ENCODE results near the gene EXOSC3. TPM values are rescaled to one million over a fixed set of nuclear protein-coding genes. Genes with fewer than 3 reads are reported as not detected.

Gene EXOSC3
- total RNA-seq, 5 donors from 2014 or later (not counting 1 experiment from before 2014, with no cell fraction given): 40.0 to 64.2 (median 59.2) TPM

DNA sequence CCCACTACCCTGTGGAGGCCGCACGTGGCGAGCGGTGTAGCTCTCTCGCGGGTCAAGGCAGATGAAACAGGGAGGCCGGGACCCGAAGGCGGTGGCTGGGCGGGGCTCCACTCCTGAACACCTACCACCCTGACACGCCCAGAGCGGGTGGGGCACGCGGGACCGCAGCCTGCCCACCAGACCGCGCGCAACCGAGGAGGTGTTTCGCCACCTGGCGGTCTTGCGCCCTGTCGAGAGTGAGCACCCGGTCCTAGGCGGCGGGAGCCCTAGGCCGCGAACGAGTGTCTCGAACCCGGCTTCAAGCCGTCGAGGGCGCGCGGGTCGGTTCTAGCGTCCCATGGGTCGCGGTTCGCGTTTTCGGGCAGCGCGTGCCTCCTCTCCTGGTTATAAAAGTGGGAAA is 2.2 kb upstream of the EXOSC3 start:
- H3K4me1 Mint-ChIP-seq: peaks cover 34 to 37% (median 35%) of the 10 kb centered on the region in 3 donors
- H3K9me3 Mint-ChIP-seq: no peaks in the 10 kb centered on the region
- no peak for DNase-seq
- no peak overlapping the region for H3K27ac ChIP-seq (ENCODE audit: low read length)
- POLR2A ChIA-PET: no interaction called here
- peaks cover 15% of the 10 kb centered on the region for H3K36me3 Mint-ChIP-seq
- no peaks in the 10 kb centered on the region for H3K27me3 Mint-ChIP-seq
- no peak overlapping the region for H3K4me3 ChIP-seq (ENCODE audit: control insufficient read depth in 1 of 2, extremely low read depth in 1 of 2, low read length in 1 of 2)
- H3K9me3 ChIP-seq: no peaks in the 10 kb centered on the region
- peaks cover 16 to 18% of the 10 kb centered on the region in 2 experiments for H3K4me1 ChIP-seq (ENCODE audit: control insufficient read depth in 1 of 2, extremely low read depth in 1 of 2, insufficient read depth in 2 of 2, low read length in 2 of 2)
- no peak for ATAC-seq (replicated peaks in 1 of 4)
- H3K27me3 ChIP-seq (replicated peaks in 1 of 2; ENCODE audit: control insufficient read depth in 2 of 2, extremely low read depth in 1 of 2, insufficient read depth in 2 of 2, low read length in 1 of 2): no peaks in the 10 kb centered on the region
- CTCF ChIA-PET: no interaction called here
- WGBS (ENCODE audit: insufficient coverage): 77% methylated on average over 32 of the region's 45 CpGs
- H3K27ac Mint-ChIP-seq: no peak overlapping the region
- peaks cover 0 to 16% of the 10 kb centered on the region in 2 donors for H3K36me3 ChIP-seq (ENCODE audit: control insufficient read depth in 2 of 2, extremely low read depth in 1 of 2, insufficient read depth in 1 of 2, low read length in 1 of 2)
- H3K4me3 Mint-ChIP-seq: no peak overlapping the region

DNA sequence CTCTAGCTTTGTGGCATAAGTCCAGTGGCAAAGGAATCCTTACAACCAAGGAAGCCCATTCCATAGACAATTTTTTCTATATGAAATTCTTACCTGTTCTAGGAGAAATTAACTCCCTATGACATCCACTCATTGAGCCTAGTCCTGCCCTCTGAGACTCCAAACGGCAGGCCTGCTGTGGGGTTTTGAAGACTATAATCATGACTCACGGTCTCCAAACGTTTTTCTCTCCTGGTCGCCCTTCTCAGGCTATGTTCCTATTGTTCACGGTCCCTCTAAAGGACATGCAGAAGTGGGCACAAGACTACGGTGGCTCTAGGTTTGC is 611 bp downstream of the EXOSC3 start:
- H3K4me3 ChIP-seq (ENCODE audit: control insufficient read depth in 1 of 2, extremely low read depth in 1 of 2, low read length in 1 of 2): peak overlapping the region; percentile 86 to 97
- ChIA-PET POLR2A (interaction anchor here (0.5 to 1.2 kb wide), 4 partner anchors 9 to 1604 kb away, joined by 3 to 4 read pairs (median 4); partner anchors contain the start of gene DCAF10 (in 1 of the 2)), CTCF (no interaction called here)
- peaks cover 0 to 39% of the 10 kb centered on the region in 2 donors for H3K36me3 ChIP-seq (ENCODE audit: control insufficient read depth in 2 of 2, extremely low read depth in 1 of 2, insufficient read depth in 1 of 2, low read length in 1 of 2)
- Mint-ChIP-seq H3K4me3 (peak overlapping the region; percentile 97 to 100 (median 97)), H3K9me3 (no peaks in the 10 kb centered on the region), H3K36me3 (peaks cover 23% of the 10 kb centered on the region), H3K27me3 (no peaks in the 10 kb centered on the region), H3K27ac (peak overlapping the region; percentile 95 to 96), H3K4me1 (peaks cover 44 to 47% (median 47%) of the 10 kb centered on the region in 3 donors)
- WGBS (ENCODE audit: insufficient coverage): 6% methylated on average over 5 of the region's 6 CpGs
- ATAC-seq (replicated peaks in 1 of 4) (peak in 1 of 4 experiments; percentile 2), DNase-seq (peak in 1 of 35 experiments; percentile 1)
- peak overlapping the region; percentile 75 for H3K27ac ChIP-seq (ENCODE audit: low read length)
- no peaks in the 10 kb centered on the region for H3K27me3 ChIP-seq (replicated peaks in 1 of 2; ENCODE audit: control insufficient read depth in 2 of 2, extremely low read depth in 1 of 2, insufficient read depth in 2 of 2, low read length in 1 of 2)
- no peaks in the 10 kb centered on the region for H3K9me3 ChIP-seq
- peaks cover 16 to 18% of the 10 kb centered on the region in 2 experiments for H3K4me1 ChIP-seq (ENCODE audit: control insufficient read depth in 1 of 2, extremely low read depth in 1 of 2, insufficient read depth in 2 of 2, low read length in 2 of 2)

- CTCF ChIA-PET: interaction anchor here in 1 of 2 donors (0.7 kb wide), 1 partner anchor 127 kb away, joined by 3 read pairs; no protein-coding TSS in a partner anchor
- Histone ChIP-seq H3K4me3 (ENCODE audit: control insufficient read depth in 1 of 2, extremely low read depth in 1 of 2, low read length in 1 of 2) (no peak overlapping the region), H3K27me3 (replicated peaks in 1 of 2; ENCODE audit: control insufficient read depth in 2 of 2, extremely low read depth in 1 of 2, insufficient read depth in 2 of 2, low read length in 1 of 2) (no peaks in the 10 kb centered on the region), H3K4me1 (ENCODE audit: control insufficient read depth in 1 of 2, extremely low read depth in 1 of 2, insufficient read depth in 2 of 2, low read length in 2 of 2) (peaks cover 4 to 9% of the 10 kb centered on the region in 2 experiments), H3K9me3 (no peaks in the 10 kb centered on the region), H3K27ac (ENCODE audit: low read length) (no peak overlapping the region), H3K36me3 (ENCODE audit: control insufficient read depth in 2 of 2, extremely low read depth in 1 of 2, insufficient read depth in 1 of 2, low read length in 1 of 2) (peaks cover 0 to 82% of the 10 kb centered on the region in 2 donors)
- Mint-ChIP-seq H3K27ac (no peak overlapping the region), H3K4me1 (peaks cover 24 to 30% (median 26%) of the 10 kb centered on the region in 3 donors), H3K9me3 (no peaks in the 10 kb centered on the region), H3K4me3 (no peak overlapping the region), H3K36me3 (peaks cover 39% of the 10 kb centered on the region), H3K27me3 (no peaks in the 10 kb centered on the region)
- ATAC-seq (replicated peaks in 1 of 4): no peak
- POLR2A ChIA-PET: no interaction called here
- DNase-seq: no peak
- WGBS (ENCODE audit: insufficient coverage): 80% methylated on average over 1 of the region's 2 CpGs
These were observed 6.3 kb downstream of the EXOSC3 start for GRCh38 chr9:37778534-37778933.

- no CpG with 5 or more reads among the region's 5 CpGs for WGBS (ENCODE audit: insufficient coverage)
- peaks cover 0 to 70% of the 10 kb centered on the region in 2 donors for H3K36me3 ChIP-seq (ENCODE audit: control insufficient read depth in 2 of 2, extremely low read depth in 1 of 2, insufficient read depth in 1 of 2, low read length in 1 of 2)
- DNase-seq: no peak
- POLR2A ChIA-PET: no interaction called here
- Mint-ChIP-seq H3K36me3 (peaks cover 33% of the 10 kb centered on the region), H3K27ac (no peak overlapping the region), H3K27me3 (no peaks in the 10 kb centered on the region), H3K4me1 (peaks cover 4 to 8% (median 6%) of the 10 kb centered on the region in 3 donors), H3K4me3 (no peak overlapping the region), H3K9me3 (no peaks in the 10 kb centered on the region)
- H3K9me3 ChIP-seq: no peaks in the 10 kb centered on the region
- CTCF ChIA-PET: no interaction called here
- no peaks in the 10 kb centered on the region for H3K4me1 ChIP-seq (ENCODE audit: control insufficient read depth in 1 of 2, extremely low read depth in 1 of 2, insufficient read depth in 2 of 2, low read length in 2 of 2)
- ATAC-seq (replicated peaks in 1 of 4): no peak
- no peak overlapping the region for H3K27ac ChIP-seq (ENCODE audit: low read length)
- H3K27me3 ChIP-seq (replicated peaks in 1 of 2; ENCODE audit: control insufficient read depth in 2 of 2, extremely low read depth in 1 of 2, insufficient read depth in 2 of 2, low read length in 1 of 2): no peaks in the 10 kb centered on the region
- H3K4me3 ChIP-seq (ENCODE audit: control insufficient read depth in 1 of 2, extremely low read depth in 1 of 2, low read length in 1 of 2): no peak overlapping the region
These were observed 8.5 kb downstream of the EXOSC3 start for GRCh38 chr9:37776328-37776727.

DNA sequence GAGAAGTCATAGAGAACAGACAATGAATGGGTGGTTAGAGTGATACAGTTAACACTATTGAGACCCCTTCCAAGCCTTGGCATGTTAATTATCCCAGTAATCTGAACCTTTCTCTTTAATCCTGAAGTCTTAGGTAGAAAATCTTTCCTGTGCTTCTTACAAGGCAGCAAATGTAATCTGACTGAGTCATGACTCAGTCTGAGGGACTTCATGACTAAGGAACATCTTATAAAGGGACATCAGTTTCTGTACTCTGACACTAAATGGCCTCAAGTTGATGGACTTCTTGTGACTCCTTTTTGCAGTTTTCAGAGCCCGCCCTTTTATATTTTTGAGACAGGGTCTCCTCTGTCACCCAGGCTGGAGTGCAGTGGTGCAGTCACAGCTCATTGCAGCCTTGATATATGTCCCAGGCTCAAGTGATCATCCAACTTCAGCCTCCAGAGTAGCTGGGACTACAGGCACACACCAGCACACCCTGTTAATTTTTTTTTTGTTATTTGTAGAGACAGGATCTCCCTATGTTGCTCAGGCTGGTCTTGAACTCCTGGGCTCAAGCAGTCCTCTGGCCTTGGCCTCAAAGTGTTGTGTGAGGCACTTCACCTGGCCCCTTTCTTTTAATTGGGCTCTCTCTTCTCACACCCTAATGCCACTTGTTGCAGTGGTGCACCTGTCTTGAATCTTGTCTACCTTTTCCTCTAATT is 9.5 kb downstream of the EXOSC3 start:
- Mint-ChIP-seq H3K36me3 (peaks cover 28% of the 10 kb centered on the region), H3K9me3 (no peaks in the 10 kb centered on the region), H3K4me1 (peaks cover under 1 to 5% (median 2%) of the 10 kb centered on the region in 3 donors), H3K4me3 (no peak overlapping the region), H3K27ac (peak overlapping the region in 1 of 2 donors; percentile 5), H3K27me3 (no peaks in the 10 kb centered on the region)
- H3K9me3 ChIP-seq: no peaks in the 10 kb centered on the region
- H3K4me3 ChIP-seq (ENCODE audit: control insufficient read depth in 1 of 2, extremely low read depth in 1 of 2, low read length in 1 of 2): no peak overlapping the region
- 90% methylated on average over 1 of the region's 1 CpG for WGBS (ENCODE audit: insufficient coverage)
- ATAC-seq (replicated peaks in 1 of 4) (no peak), DNase-seq (no peak)
- peaks cover 5 to 67% of the 10 kb centered on the region in 2 donors for H3K36me3 ChIP-seq (ENCODE audit: control insufficient read depth in 2 of 2, extremely low read depth in 1 of 2, insufficient read depth in 1 of 2, low read length in 1 of 2)
- no peaks in the 10 kb centered on the region for H3K27me3 ChIP-seq (replicated peaks in 1 of 2; ENCODE audit: control insufficient read depth in 2 of 2, extremely low read depth in 1 of 2, insufficient read depth in 2 of 2, low read length in 1 of 2)
- CTCF ChIA-PET: no interaction called here
- POLR2A ChIA-PET: interaction anchor here (0.6 kb wide), 2 partner anchors 9 to 279 kb away, joined by 3 to 11 read pairs; no protein-coding TSS in a partner anchor
- no peak overlapping the region for H3K27ac ChIP-seq (ENCODE audit: low read length)
- H3K4me1 ChIP-seq (ENCODE audit: control insufficient read depth in 1 of 2, extremely low read depth in 1 of 2, insufficient read depth in 2 of 2, low read length in 2 of 2): no peaks in the 10 kb centered on the region

DNA sequence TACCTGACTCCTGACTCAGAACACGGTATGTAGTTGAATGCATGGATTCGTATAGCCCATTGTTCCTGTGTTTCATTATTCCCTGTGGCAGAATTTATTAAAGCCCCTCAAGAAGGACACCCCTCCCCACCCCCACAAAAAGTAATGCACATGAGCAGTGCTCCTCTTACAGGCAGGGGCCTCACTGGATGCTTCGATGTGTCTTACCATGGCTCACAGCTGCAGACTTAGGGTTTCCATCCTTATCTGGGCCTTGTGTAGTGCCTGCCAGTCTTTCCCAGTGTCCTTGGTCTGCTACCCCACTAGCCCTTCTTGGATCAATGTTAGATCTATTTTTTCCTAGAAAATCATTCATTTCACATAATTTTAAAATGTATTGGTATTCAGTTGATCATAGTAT is 14.9 kb downstream of the EXOSC3 start:
- no peaks in the 10 kb centered on the region for H3K9me3 ChIP-seq
- no peak overlapping the region for H3K4me3 Mint-ChIP-seq
- ChIA-PET CTCF (interaction anchor here in 1 of 2 donors (0.6 kb wide), 1 partner anchor 281 kb away, joined by 3 read pairs; no protein-coding TSS in a partner anchor), POLR2A (interaction anchor here in 1 of 2 donors (0.8 kb wide), 1 partner anchor 10 kb away, joined by 3 read pairs; no protein-coding TSS in a partner anchor)
- 100% methylated on average over 3 of the region's 3 CpGs for WGBS (ENCODE audit: insufficient coverage)
- H3K27me3 Mint-ChIP-seq: no peaks in the 10 kb centered on the region
- H3K27ac Mint-ChIP-seq: no peak overlapping the region
- peaks cover 48% of the 10 kb centered on the region for H3K36me3 Mint-ChIP-seq
- no peak overlapping the region for H3K27ac ChIP-seq (ENCODE audit: low read length)
- peaks cover 4 to 9% (median 6%) of the 10 kb centered on the region in 3 donors for H3K4me1 Mint-ChIP-seq
- H3K27me3 ChIP-seq (replicated peaks in 1 of 2; ENCODE audit: control insufficient read depth in 2 of 2, extremely low read depth in 1 of 2, insufficient read depth in 2 of 2, low read length in 1 of 2): no peaks in the 10 kb centered on the region
- no peak for ATAC-seq (replicated peaks in 1 of 4)
- DNase-seq: no peak
- H3K4me3 ChIP-seq (ENCODE audit: control insufficient read depth in 1 of 2, extremely low read depth in 1 of 2, low read length in 1 of 2): no peak overlapping the region
- H3K9me3 Mint-ChIP-seq: no peaks in the 10 kb centered on the region
- no peaks in the 10 kb centered on the region for H3K4me1 ChIP-seq (ENCODE audit: control insufficient read depth in 1 of 2, extremely low read depth in 1 of 2, insufficient read depth in 2 of 2, low read length in 2 of 2)
- peaks cover 5 to 41% of the 10 kb centered on the region in 2 donors for H3K36me3 ChIP-seq (ENCODE audit: control insufficient read depth in 2 of 2, extremely low read depth in 1 of 2, insufficient read depth in 1 of 2, low read length in 1 of 2)
